Muscle layer of duodenum (tissue), 2 donors: ENCODE measurements around the gene USP21.

Source experiments
- H3K27ac ChIP-seq: one replicate; pipeline ENCODE4 v1.7.0; 2013; ENCODE audit warnings: mild to moderate bottlenecking, low read length
- H3K27me3 ChIP-seq: one replicate; pipeline ENCODE4 v1.7.0; 2013; ENCODE audit warnings: low read depth, mild to moderate bottlenecking, control low read depth, low read length
- H3K36me3 ChIP-seq, 2 donors: one replicate each; pipeline ENCODE4 v1.7.0; 2013; ENCODE audit warnings: low read length in 2 of 2, control low read depth in 1 of 2, mild to moderate bottlenecking in 1 of 2; ENCODE audit not compliant: insufficient read depth in 2 of 2, control insufficient read depth in 1 of 2
- H3K4me1 ChIP-seq, 2 donors: one replicate each; pipeline ENCODE4 v1.7.0; 2013; ENCODE audit warnings: low read length in 2 of 2, mild to moderate bottlenecking in 2 of 2, control low read depth in 1 of 2, moderate library complexity in 1 of 2; ENCODE audit not compliant: insufficient read depth in 2 of 2, control insufficient read depth in 1 of 2
- H3K4me3 ChIP-seq, 2 donors: one replicate each; pipeline ENCODE4 v1.7.0; 2013; ENCODE audit warnings: low read length in 2 of 2, low read depth in 1 of 2, mild to moderate bottlenecking in 1 of 2
- H3K9me3 ChIP-seq, 2 donors: one replicate each; pipeline ENCODE4 v1.7.0; 2013; ENCODE audit warnings: low read length in 2 of 2, control low read depth in 1 of 2, mild to moderate bottlenecking in 1 of 2; ENCODE audit not compliant: control insufficient read depth in 1 of 2
- donor health status: healthy.

USP21 gene

DNA sequence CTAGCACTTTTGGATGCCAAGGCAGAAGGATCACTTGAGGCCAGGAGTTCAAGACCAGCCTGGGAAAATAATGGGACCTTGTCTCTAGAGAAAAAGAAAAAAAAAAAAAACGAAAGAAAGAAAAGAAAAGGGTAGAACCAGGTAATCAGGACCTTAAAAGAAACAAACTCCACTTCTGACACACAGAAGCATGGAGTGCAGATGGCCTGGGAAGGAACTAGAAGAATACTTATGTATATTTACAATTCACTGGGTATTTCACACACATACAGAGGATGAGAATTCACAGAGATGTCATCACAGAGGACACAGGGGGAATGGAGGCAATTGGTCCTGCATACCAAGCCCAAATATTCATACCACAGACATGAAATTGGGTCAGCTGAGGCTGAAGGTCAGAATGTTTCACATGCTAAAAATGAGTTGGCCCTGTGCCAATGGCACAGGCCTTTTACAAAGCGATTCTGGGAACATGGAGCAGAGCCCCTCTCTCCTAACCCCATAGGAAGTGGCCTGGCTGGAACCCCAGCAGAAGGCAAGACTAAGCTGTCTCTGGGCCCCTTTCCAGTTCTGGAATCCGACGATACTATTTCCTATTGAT is 13.6 kb downstream of the USP21 start:
- H3K36me3 ChIP-seq = peaks cover 52 to 66% of the 10 kb centered on the region in 2 donors
- peaks cover 16 to 29% of the 10 kb centered on the region in 2 donors for H3K4me1 ChIP-seq
- H3K27me3 ChIP-seq = no peaks in the 10 kb centered on the region
- H3K4me3 ChIP-seq = no peak overlapping the region
- no peaks in the 10 kb centered on the region for H3K9me3 ChIP-seq
- peak overlapping the region; percentile 46 for H3K27ac ChIP-seq

- Histone ChIP-seq H3K9me3 (no peaks in the 10 kb centered on the region), H3K27me3 (no peaks in the 10 kb centered on the region), H3K36me3 (peaks cover 52 to 66% of the 10 kb centered on the region in 2 donors), H3K4me3 (no peak overlapping the region), H3K4me1 (peaks cover 21 to 24% of the 10 kb centered on the region in 2 donors), H3K27ac (peak overlapping the region; percentile 46)
Measured at GRCh38 chr1:161173711-161174110, 14.4 kb downstream of the USP21 start.

GRCh38 chr1:161174911-161175310 is 15.6 kb downstream of the USP21 start:
- H3K4me1 ChIP-seq = peaks cover 21 to 24% of the 10 kb centered on the region in 2 donors
- no peak overlapping the region for H3K4me3 ChIP-seq
- H3K27ac ChIP-seq = no peak overlapping the region
- no peaks in the 10 kb centered on the region for H3K27me3 ChIP-seq
- no peaks in the 10 kb centered on the region for H3K9me3 ChIP-seq
- H3K36me3 ChIP-seq = peaks cover 48 to 56% of the 10 kb centered on the region in 2 donors

GRCh38 chr1:161175771-161176453 is 16.6 kb downstream of the USP21 start:
- no peaks in the 10 kb centered on the region for H3K27me3 ChIP-seq
- peaks cover 41 to 46% of the 10 kb centered on the region in 2 donors for H3K36me3 ChIP-seq
- H3K4me3 ChIP-seq = peak overlapping the region; percentile 72 to 95
- no peaks in the 10 kb centered on the region for H3K9me3 ChIP-seq
- peak overlapping the region; percentile 96 for H3K27ac ChIP-seq
- H3K4me1 ChIP-seq = peaks cover 21 to 24% of the 10 kb centered on the region in 2 donors

- Histone ChIP-seq H3K4me1 (peaks cover 21 to 24% of the 10 kb centered on the region in 2 donors), H3K27me3 (no peaks in the 10 kb centered on the region), H3K36me3 (peaks cover 34 to 39% of the 10 kb centered on the region in 2 donors), H3K9me3 (no peaks in the 10 kb centered on the region), H3K27ac (peak overlapping the region; percentile 96), H3K4me3 (peak overlapping the region; percentile 72 to 95)
Measured at GRCh38 chr1:161176468-161177111, 17.3 kb downstream of the USP21 start.

GRCh38 chr1:161177112-161177935 is 18.0 kb downstream of the USP21 start, which contains the start of gene B4GALT3:
B4GALT3 (minus strand) TSS chr1:161177507; CDS start chr1:161176060, 1,447 bp downstream.
- peaks cover 27 to 32% of the 10 kb centered on the region in 2 donors for H3K36me3 ChIP-seq
- peak within 1 kb of the TSS; percentile 96 for H3K27ac ChIP-seq
- peak within 1 kb of the TSS; percentile 72 to 95 for H3K4me3 ChIP-seq

DNA sequence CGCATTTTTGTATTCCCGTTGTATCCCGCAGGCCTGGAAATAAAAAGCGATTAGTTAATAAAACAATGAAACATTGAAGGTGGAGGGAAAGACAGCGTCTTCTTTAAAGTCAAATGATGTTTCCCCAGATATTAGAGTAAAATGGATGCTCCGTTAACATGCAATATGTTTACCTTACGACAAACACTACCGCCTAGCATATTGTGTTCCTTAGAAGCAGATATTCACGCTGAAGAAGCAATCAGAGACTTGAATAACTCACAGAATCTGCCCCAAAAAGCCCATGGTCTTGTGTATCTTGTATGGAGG is 18.6 kb downstream of the USP21 start:
- H3K4me1 ChIP-seq = peaks cover 18 to 21% of the 10 kb centered on the region in 2 donors
- H3K27me3 ChIP-seq = no peaks in the 10 kb centered on the region
- peak overlapping the region; percentile 96 for H3K27ac ChIP-seq
- H3K9me3 ChIP-seq = no peaks in the 10 kb centered on the region
- peaks cover 21 to 27% of the 10 kb centered on the region in 2 donors for H3K36me3 ChIP-seq
- peak overlapping the region; percentile 72 to 95 for H3K4me3 ChIP-seq

More at GRCh38 chr1:161177112-161177935, 18.0 kb downstream of the USP21 start, which contains the start of gene B4GALT3:
- peaks cover 21 to 23% of the 10 kb centered on the region in 2 donors for H3K4me1 ChIP-seq
- no peaks in the 10 kb centered on the region for H3K9me3 ChIP-seq
- H3K27me3 ChIP-seq = no peaks in the 10 kb centered on the region

DNA sequence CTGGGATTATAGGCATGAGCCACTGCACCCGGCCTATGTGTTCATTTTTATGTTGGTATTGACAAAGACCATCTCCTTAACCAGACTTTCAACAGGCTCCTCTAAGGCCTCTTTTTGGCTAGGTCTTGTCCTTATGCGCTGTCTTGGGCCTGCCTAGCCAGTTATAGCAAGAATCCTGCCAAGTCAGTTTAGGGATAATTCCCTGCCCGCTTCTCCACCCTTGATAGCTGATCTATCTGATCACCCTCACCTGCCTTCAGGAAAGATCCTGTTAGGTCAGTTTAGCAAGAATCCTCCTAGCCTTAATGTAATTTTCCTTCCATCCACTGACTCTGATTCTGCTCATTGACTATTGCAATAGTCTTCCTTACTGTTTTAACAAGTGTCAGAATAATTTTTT is 20.4 kb downstream of the USP21 start:
- H3K4me1 ChIP-seq = peaks cover 14 to 16% of the 10 kb centered on the region in 2 donors
- no peak overlapping the region for H3K27ac ChIP-seq
- H3K9me3 ChIP-seq = no peaks in the 10 kb centered on the region
- H3K36me3 ChIP-seq = peaks cover 8 to 12% of the 10 kb centered on the region in 2 donors
- H3K27me3 ChIP-seq = no peaks in the 10 kb centered on the region
- no peak overlapping the region for H3K4me3 ChIP-seq

DNA sequence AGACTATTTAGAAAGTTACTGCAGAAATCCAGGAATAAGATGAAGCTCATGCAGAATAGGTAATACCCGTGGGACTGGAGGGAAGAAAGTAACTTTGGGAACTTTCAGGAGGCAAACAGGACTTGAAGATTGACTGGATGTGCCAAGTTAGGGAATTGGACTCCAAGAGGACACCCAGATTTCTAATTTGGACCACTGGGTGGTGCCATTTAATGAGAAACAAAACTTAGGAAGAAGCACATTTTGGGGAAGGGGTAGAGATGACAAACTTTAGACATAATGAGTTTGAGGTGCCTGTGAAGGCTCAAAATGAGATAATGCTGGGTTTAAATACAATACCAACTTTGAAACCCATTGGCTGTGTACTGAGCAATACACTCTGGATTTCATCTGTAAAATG is 21.3 kb downstream of the USP21 start:
- Histone ChIP-seq H3K4me1 (peaks cover 12 to 17% of the 10 kb centered on the region in 2 donors), H3K27ac (no peak overlapping the region), H3K4me3 (no peak overlapping the region), H3K27me3 (no peaks in the 10 kb centered on the region), H3K9me3 (no peaks in the 10 kb centered on the region), H3K36me3 (peaks cover 0 to 2% of the 10 kb centered on the region in 2 donors)

GRCh38 chr1:161182214-161182613 is 22.9 kb downstream of the USP21 start:
- Histone ChIP-seq H3K27ac (no peak overlapping the region), H3K4me3 (no peak overlapping the region), H3K9me3 (no peaks in the 10 kb centered on the region), H3K36me3 (no peaks in the 10 kb centered on the region), H3K4me1 (peaks cover 0 to 18% of the 10 kb centered on the region in 2 donors), H3K27me3 (no peaks in the 10 kb centered on the region)

GRCh38 chr1:161185282-161185682 is 26.0 kb downstream of the USP21 start:
- Histone ChIP-seq H3K36me3 (no peaks in the 10 kb centered on the region), H3K27me3 (no peaks in the 10 kb centered on the region), H3K4me3 (no peak overlapping the region), H3K4me1 (peaks cover 0 to 8% of the 10 kb centered on the region in 2 donors), H3K9me3 (no peaks in the 10 kb centered on the region), H3K27ac (peak overlapping the region; percentile 82)
